Pancreas (tissue), 10 donors: ENCODE results near the gene MRTFB. TPM values are rescaled to one million over a fixed set of nuclear protein-coding genes. Genes with fewer than 3 reads are reported as not detected.

ENCODE experiments used
- ATAC-seq, 4 donors: fragments of 200-7000 bp; cut with Tn5 transposase; one replicate each; pipeline versions ENCODE4 v1.8.0 to v1.9.1; 2020; ENCODE audit warnings: mild to moderate bottlenecking in 4 of 4, moderate library complexity in 4 of 4
- DNase-seq, 6 donors: peaks; one replicate each; pipeline ENCODE4 v3.0.0-alpha.2; 2020
- FAIRE-seq: peaks from 2 replicates; lab custom pipeline; 2012; peaks lifted over from hg19 to GRCh38; lab: Jason Lieb, UNC
- H3K27ac ChIP-seq, 4 donors: fragments of 200-600 bp; sonication (generic); 1 replicate in 3 of 4; 2 replicates in 1 of 4; pipeline versions ENCODE4 v1.5.0 to v1.8.0; 2020
- H3K27me3 ChIP-seq, 4 donors: fragments of 200-600 bp; one replicate each; pipeline ENCODE4 v1.8.0; 2021
- H3K36me3 ChIP-seq, 3 donors: fragments of 200-600 bp; sonication (generic) in 1 of 3; one replicate each; pipeline versions ENCODE4 v1.5.0 to v1.8.0; 2020 to 2021
- H3K4me1 ChIP-seq, 3 donors: fragments of 200-600 bp; one replicate each; pipeline ENCODE4 v1.8.0; 2021
- H3K4me3 ChIP-seq, 4 donors: fragments of 200-600 bp; sonication (generic) in 2 of 4; one replicate each; pipeline versions ENCODE4 v1.5.0 to v1.8.0; 2020 to 2021
- H3K9me3 ChIP-seq, 4 donors: fragments of 200-600 bp; one replicate each; pipeline ENCODE4 v1.8.0; 2021
- CTCF ChIP-seq, 4 donors: fragments of 200-600 bp; sonication (generic) in 3 of 4; IDR thresholded peaks; one replicate each; pipeline versions ENCODE4 v1.5.0 to v1.8.0; 2021; ENCODE audit warnings: antibody characterized with exemption in 4 of 4
- WGBS, 2 donors: extraction: QIAGEN DNeasy Blood & Tissue Kit; methylation state at CpG; one replicate each; pipeline ENCODE4 v1.1.7; 2013; 5-methylcytosine and 5-hydroxymethylcytosine counted together
- intact Hi-C, 3 donors: fragments of 100-400 bp; cut with DNase I; formaldehyde crosslinking; loops; one replicate each; pipeline versions ENCODE4 v1.11.1 to v1.14.2; 2022
- polyA plus RNA-seq, 2 donors: library from polyadenylated mRNA; stranded (reverse); fragments of 200-250 nt; gene quantifications; one replicate each; pipeline ENCODE4 v1.2.3, GENCODE V29; 2013
- total RNA-seq, 6 donors: library from RNA; stranded (reverse); fragmentation: NEBNext Ultra II Directional in 4 of 6; extraction: Animal tissue kit (Norgen Biotek cat#: 25700) in 4 of 6; gene quantifications; one replicate each; pipeline versions ENCODE4 v1.2.1 to v1.2.4, GENCODE V29; 2021 to 2023
- donor health status: healthy with polysubstance abuse.
- donor health status: DM: no; HTN: no; CAD: no; lungs with moderate emphysema.
- donor health status: DM: no; HTN: no; CAD: no.
- donor health status: control.
- donor health status: control.
- donor health status: Bipolar disorder and iron deficiency.
- donor health status: DM: yes; HTN: yes; CAD: no.
- donor health status: DM: no; HTN: no; CAD: no.
- donor health status: DM: no; HTN: no; CAD: no.
- donor health status: DM: yes; HTN: yes; CAD: no.

Gene MRTFB
- total and polyA plus RNA-seq, 8 donors, result 8.7 to 36.6 (median 24.4) TPM

- DNase-seq (no peak), ATAC-seq (no peak), FAIRE-seq (no peak)
- Histone ChIP-seq H3K4me3 (no peak overlapping the region), H3K27ac (no peak overlapping the region), H3K36me3 (peaks cover 0 to 54% (median 23%) of the 10 kb centered on the region in 3 donors), H3K9me3 (no peaks in the 10 kb centered on the region), H3K4me1 (no peaks in the 10 kb centered on the region), H3K27me3 (no peaks in the 10 kb centered on the region)
- no peak for TF ChIP-seq CTCF (IDR thresholded peaks at IDR 0.05)
- 93 to 98% methylated on average over 2 of the region's 2 CpGs for WGBS, 2 donors
- intact Hi-C loops, result no loop called here
Measured at GRCh38 chr16:14251419-14251818, 180.3 kb downstream of the MRTFB start.

DNA sequence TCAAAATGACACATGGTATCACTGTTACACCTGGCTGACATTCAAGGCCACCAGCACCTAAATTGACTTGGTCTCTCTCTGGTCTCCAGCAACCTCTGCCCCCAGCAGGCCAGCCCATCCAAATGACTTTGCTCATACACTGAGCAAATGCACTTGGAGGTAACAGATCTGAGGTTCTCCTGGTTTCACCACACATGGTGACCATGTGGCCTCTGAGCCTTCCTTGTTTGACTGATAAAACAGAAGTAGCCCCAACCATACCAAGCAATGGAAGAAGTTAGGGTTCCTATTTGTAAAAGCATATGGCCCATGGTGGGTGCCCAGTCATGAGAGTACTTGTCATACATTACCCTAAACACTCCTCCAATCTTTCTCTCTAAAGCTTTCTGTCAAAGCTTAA, 181.7 kb downstream of the MRTFB start:
- Histone ChIP-seq H3K36me3 (peaks cover 0 to 43% (median 10%) of the 10 kb centered on the region in 3 donors), H3K4me1 (no peaks in the 10 kb centered on the region), H3K9me3 (no peaks in the 10 kb centered on the region), H3K27me3 (no peaks in the 10 kb centered on the region), H3K4me3 (no peak overlapping the region), H3K27ac (no peak overlapping the region)
- TF ChIP-seq CTCF (IDR thresholded peaks at IDR 0.05), result no peak
- intact Hi-C loops, result no loop called here
- no peak for DNase-seq
- no peak for ATAC-seq
- no peak for FAIRE-seq

GRCh38 chr16:14263011-14263410, 191.9 kb downstream of the MRTFB start:
- ATAC-seq (no peak), FAIRE-seq (no peak)
- WGBS, 2 donors, result 87 to 95% methylated on average over 5 of the region's 5 CpGs

GRCh38 chr16:14263769-14264168, 192.7 kb downstream of the MRTFB start:
- H3K9me3 ChIP-seq, result no peaks in the 10 kb centered on the region
- DNase-seq (no peak), ATAC-seq (no peak), FAIRE-seq (no peak)
- H3K4me3 ChIP-seq, result no peak overlapping the region
- H3K4me1 ChIP-seq, result no peaks in the 10 kb centered on the region
- intact Hi-C loops, result no loop called here
- H3K27ac ChIP-seq, result no peak overlapping the region
- H3K27me3 ChIP-seq, result no peaks in the 10 kb centered on the region
- no peak for TF ChIP-seq CTCF (IDR thresholded peaks at IDR 0.05)
- WGBS, 2 donors, result 93 to 96% methylated on average over 8 of the region's 8 CpGs
- peaks cover 4 to 65% (median 12%) of the 10 kb centered on the region in 3 donors for H3K36me3 ChIP-seq

More at GRCh38 chr16:14263011-14263410, 191.9 kb downstream of the MRTFB start:
- Histone ChIP-seq H3K27ac (no peak overlapping the region), H3K9me3 (no peaks in the 10 kb centered on the region), H3K4me1 (no peaks in the 10 kb centered on the region), H3K27me3 (no peaks in the 10 kb centered on the region), H3K4me3 (no peak overlapping the region), H3K36me3 (peaks cover 4 to 73% (median 12%) of the 10 kb centered on the region in 3 donors)
- TF ChIP-seq CTCF (IDR thresholded peaks at IDR 0.05), result no peak
- DNase-seq, result no peak
- intact Hi-C loops, result no loop called here

DNA sequence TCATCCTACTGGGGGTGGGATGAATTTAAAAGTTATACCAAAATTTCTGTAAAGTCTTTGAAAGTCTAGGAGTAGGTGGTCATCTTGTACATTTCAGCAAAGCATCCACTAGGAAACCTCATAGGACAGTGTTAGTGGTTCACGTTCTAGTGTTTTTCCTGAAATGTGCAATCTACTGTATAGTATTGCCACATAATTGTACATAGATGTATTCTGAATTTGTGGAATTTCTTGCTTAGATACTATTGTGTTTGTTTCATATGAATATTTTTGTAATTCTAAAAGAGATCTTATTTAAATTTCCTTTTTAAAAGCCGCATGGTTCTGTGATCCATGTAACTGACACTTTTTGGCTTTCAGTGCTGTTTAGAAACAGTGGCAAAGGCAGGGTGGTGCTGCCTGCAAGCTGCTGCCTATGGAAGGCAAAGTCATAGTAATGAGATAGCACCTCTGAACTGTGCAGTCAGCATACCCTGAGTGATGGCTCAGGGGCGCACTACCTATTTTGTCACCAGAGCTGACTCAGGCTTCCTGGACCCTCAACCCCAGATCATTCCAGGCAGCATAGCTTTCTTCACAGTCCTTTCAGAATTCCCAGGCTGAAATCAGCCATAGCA, 193.3 kb downstream of the MRTFB start:
- Histone ChIP-seq H3K9me3 (no peaks in the 10 kb centered on the region), H3K4me1 (no peaks in the 10 kb centered on the region), H3K4me3 (no peak overlapping the region), H3K27me3 (no peaks in the 10 kb centered on the region), H3K36me3 (peaks cover 4 to 59% (median 12%) of the 10 kb centered on the region in 3 donors), H3K27ac (no peak overlapping the region)
- TF ChIP-seq CTCF (IDR thresholded peaks at IDR 0.05), result no peak
- DNase-seq (no peak), ATAC-seq (no peak), FAIRE-seq (no peak)
- intact Hi-C loops, result no loop called here
- 96 to 97% methylated on average over 3 of the region's 3 CpGs for WGBS, 2 donors
